GM19351 (cell line): ENCODE results near the gene ARFGEF3.
"Not testable (repeated sequence)": the region's sequence is repeated elsewhere in the genome, so short reads cannot be mapped to it uniquely, and the experiment has no call there.

Experiments used
- ATAC-seq: cut with Tn5 transposase; IDR thresholded peaks from one replicate; pipeline ENCODE4 v1.9.1; 2021; ENCODE audit warnings: mild to moderate bottlenecking, moderate library complexity; ENCODE audit not compliant: unreplicated experiment

Gene ARFGEF3

DNA sequence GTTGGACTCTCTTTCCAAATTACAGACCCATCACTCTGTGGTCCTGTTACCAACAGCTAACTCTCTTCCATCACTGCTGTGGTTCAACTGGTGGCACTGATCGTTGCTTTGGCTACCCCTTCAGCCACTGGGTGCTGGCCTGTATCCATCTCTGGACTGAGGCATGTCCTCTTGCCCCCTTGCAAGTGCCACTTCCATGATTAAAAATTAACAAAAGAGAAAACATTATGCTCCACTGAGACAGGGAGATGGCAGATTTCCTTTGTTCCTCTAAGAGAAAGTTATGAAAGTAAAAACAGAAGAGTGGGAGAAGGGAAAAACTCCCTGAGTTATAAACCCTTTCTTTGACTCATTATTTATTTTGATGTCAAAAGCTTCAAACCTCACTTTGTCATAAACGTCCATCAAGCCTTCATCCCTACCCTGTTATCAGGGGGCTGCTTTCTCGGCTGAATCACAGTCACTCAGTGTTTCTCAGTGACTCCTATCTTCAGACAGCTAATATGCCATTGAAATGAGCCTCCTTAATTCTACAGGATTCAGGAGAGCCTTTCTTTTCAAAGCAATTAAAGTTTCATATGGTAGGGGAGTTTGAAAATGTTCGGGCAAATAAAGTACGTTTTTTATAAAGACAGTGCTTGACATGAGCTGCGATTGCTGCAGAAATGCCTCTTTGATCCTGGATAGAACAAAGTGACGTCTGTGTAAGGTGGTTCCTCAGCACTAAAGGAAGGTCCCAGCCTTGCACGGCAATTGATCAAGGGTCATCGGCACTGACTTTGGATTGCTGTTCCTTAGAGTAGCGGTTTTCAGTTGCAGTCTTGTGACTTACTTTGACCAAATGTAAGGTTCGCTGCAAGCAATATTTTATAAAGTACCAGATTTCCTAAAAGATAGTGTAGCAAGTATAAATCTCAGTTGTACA lies 106.5 kb downstream of the ARFGEF3 start:
- ATAC-seq: no peak

DNA sequence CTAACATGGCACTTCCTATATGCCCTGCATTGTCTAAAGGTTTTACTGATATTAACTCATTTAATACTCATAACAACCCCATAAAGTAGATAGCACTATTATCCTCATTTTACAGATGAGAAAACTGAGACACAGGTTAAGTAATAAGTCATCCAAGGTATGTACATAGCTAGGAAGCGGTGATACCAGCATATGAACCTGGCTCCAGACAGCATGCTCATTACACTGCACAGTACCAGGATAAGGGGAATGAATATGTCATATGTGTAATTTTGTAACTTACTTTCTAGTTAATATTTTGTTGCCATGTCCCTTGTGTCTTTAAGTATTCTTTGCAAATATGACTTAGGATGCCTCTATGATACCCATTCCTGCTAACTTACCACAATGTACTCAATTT lies 109.7 kb downstream of the ARFGEF3 start:
- no peak for ATAC-seq

DNA sequence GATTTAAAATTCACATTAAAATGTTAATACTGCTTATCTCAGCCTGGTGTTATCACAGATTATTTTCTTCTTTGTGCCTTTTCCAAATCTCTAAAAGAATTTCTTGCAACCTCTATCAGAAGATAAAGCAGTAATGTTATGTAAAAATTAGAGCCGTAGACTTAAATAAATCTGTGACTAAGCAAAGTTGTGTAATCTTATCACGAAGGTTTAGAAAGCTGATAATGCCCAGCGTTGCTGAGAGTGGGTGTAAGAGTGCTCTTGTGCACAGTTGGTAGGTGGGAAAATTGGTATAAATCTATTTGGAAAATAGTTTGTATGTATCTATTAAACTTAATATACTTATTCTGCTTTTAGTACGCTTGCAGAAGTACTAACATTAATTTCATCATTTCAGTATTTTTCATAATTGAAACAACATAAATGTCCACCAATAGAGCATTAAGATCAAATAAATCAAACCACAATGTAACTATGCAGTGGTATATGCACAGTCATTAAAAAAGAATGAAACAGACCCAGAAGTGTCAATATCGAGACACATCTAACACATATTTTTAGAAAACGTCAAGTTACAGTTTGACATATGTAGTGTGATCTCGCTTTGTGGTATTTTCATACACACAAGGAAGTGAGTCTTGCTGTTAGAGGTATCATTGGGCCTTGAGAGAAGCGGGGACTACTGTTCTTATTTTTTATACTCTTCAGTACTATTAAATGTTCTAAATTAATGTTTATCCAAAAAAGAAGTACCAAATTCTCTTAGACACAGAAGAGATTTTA lies 111.0 kb downstream of the ARFGEF3 start:
- ATAC-seq: no peak

DNA sequence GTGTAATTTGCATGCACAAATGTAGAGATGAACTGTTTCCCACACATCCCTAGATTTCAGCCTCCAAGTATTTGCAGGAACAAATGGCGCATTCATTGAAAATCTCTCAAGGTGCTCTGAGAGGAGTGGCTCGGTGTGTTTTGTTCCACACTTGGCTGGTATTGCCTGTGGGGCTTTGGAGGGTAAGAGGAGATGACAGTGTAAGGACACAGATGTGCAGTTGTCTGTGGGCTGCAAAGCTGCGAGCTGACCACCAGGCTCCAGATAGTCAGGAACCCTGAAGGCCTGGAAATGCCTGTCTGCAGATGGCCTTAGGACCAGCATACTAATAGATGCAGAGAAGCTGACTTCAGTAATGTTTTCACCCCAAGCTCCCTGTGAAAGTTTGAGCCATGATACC lies 114.2 kb downstream of the ARFGEF3 start:
- no peak for ATAC-seq

DNA sequence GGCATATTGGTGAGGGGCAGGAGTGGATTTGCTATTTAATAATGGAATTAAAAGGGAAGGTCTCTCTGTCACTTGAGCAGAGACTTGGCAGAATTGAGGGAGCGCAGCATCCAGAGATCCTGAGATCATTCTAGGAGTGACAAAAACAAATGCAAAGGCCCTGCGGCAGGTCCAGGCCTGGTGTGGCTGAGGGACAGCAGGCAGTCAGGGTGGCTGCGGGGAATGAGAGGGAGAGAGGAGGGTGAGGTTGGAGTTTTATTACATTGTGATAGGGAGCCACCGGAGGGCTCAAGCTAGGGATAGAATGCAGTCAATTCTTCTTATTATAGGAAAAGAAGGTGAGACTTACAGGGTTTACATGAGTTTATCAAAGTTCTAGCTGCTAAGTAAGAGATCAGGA lies 116.1 kb downstream of the ARFGEF3 start:
- ATAC-seq: no peak

DNA sequence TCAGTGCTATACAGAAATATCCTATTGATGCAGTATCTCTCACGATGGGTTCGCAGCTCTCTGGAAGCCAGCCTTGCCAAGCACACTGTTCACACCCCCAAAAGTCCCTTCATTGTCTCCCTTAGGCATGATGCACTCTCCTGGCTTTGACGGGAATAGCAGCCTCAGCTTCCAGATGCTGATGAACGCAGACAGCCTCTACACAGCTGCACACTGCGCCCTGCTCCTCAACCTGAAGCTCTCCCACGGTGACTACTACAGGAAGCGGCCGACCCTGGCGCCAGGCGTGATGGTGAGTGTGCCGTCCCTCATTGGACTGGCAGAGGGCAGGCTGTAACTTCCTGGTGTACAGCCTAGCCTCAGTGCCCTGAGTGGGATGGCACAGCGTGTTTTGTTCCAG lies 116.6 kb downstream of the ARFGEF3 start:
- ATAC-seq: no peak

DNA sequence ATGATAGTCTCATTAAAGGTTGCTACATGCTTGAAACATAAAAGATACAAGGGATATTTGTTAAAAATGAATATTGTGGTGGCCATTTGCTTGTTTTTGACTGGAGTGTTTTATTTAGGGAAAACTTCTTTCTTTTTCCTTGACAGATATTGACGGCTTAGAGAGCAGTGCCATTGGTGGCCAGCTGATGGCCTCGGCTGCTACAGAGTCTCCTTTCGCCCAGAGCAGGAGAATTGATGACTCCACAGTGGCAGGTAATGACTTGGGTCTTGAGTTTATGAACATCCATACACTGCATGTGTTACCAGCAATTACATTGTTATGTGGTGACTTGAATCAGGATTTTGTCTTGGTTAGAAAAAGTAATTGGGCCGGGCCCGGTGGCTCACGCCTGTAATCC lies 124.1 kb downstream of the ARFGEF3 start:
- no peak for ATAC-seq

DNA sequence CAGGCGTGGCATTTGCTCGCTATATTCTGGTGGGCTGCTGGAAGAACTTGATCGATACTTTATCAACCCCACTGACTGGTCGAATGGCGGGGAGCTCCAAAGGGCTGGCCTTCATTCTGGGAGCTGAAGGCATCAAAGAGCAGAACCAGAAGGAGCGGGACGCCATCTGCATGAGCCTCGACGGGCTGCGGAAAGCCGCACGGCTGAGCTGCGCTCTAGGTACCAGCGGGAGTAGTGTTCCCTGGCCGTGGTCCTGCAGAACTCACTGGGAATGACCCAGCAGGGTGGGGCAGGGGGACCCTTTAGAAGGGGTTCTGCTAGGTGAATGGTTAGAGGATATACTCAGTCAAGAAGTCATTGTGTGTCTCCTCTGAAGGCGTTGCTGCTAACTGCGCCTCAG lies 125.0 kb downstream of the ARFGEF3 start:
- ATAC-seq: no peak

DNA sequence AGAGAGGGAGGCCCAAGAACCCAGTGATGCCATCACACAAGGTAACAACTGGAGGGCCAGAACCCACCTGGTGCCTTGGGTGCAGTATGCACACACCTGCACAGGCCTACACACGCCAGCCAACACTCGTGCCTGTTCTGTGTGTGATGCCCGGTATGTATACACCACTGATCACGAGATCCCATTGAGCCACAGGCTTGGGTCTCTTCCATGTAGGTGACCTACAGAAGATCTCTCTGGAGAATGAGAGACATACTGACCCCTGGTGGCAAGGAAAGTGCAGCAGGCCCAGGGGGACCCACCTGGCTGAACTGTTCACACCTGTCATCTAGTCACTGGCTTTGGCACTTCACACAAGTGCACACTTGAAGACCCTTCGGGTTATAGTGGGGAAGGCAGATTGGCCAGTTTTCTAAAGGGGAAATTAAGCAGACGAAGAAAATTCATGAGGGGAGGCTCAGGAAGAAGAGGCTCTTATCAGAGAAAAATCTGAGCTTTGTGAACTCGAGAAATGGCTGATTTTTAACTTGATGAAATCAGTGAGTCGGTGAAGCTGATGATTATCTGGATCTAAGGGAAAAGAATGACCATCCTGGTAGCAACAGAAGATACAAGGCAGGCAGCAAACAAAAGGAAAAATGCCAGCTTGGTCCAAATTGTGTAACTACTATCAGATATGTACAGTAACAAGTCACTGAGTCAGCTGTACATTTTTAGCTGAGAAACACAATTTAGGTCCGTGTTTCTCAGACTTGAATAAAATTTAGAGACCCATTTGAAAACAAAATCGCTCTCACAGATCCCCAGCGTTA lies 125.6 kb downstream of the ARFGEF3 start:
- peak; percentile 81 for ATAC-seq

DNA sequence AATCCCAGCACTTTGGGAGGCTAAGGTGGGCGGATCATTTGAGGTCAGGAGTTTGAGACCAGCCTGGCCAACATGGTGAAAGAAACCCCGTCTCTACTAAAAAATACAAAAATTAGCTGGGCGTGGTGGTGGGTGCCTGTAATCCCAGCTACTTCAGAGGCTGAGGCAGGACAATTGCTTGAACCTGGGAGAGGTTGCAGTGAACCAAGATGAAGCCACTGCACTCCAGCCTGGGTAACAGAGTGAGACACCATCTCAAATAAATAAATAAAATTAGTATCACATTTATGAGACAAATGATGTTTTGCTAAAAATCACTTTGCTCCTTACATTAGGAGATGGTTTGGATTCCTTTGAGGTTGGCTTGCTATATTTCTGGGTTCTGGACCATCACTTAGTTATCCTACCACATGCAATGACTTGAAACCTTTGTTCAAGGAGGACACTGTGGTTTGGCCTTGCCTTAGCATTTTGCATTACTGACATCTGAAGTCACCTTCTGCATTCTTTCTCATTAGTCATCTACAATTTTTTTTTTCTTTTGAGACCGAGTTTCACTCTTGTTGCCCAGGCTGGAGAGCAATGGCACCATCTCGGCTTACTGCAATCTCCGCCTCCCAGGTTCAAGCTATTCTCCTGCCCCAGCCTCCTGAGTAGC lies 126.8 kb downstream of the ARFGEF3 start:
- ATAC-seq: not testable (repeated sequence)

DNA sequence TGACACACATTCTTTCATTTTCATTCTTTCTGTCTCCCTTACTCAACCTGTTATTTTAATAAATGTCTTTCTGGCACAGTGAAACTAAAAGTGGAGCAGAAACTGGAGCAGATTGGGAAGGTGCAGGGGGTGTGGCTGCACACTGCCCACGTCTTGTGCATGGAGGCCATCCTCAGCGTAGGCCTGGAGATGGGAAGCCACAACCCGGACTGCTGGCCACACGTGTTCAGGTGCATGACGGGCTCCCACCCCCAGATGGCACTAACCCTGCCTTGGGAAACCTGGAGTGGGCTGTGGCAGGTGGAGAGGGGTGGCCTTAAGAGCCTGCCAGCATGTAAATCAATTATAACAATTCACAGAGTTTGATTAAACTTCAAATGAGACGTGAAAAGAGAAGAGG lies 128.0 kb downstream of the ARFGEF3 start:
- no peak for ATAC-seq

DNA sequence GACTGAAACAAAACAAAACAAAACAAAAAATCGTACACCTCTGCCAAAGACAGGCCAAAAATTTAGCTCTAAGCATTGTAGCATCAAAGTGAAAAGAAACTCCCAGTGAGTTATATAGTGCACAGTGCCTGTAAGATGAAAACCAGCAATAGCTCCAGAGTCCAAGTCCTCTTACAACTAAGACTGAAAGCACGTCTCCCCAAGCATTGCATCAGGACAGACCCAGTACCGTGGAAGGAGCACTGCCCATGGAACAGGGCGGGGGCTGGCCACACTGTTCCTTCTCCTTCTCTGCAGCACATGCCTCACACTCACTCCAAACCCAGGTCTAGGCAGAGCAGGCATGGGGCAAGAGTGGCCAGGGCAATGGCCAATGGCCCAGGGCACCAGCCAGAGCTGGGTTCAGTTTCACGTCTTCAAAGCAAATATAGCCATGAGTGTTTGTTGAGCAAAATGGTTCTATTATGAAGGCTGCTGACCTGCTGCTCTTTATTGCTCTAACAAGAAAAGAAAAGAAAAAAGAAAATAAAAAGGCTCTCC lies 128.8 kb downstream of the ARFGEF3 start:
- ATAC-seq: no peak

DNA sequence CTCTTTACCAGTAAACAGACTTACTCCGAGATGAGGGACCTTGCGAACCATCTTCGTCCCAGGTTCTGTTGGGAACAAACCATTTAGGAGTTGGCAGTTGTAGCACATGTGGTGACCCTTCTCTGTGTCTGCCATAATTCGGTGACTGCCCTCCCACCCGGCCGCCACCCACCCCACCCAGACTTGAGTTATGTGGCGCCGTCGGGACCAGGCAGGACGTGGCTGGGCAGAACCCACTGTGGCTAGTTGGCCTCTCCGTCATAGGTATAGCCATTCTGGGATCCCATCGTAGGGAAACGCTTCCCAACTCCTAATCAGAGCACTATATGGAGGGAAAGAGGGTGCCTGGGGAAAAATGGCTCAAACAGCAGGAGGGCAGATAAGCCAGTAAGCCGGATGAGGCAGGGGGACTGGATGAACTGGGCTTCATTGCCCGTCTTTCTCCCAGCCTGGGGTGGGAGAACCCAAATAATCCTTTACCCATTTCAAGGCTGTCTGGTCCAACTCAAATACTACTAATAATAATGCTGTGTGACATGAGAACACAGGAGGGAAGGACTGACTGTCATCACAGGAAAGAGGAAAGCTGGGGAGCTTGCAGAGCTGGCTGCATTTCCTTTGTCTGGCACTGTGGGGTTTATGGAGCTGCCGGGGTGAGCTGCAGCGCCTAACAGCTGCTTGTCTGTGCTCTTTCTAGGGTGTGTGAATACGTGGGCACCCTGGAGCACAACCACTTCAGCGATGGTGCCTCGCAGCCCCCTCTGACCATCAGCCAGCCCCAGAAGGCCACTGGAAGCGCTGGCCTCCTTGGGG lies 129.5 kb downstream of the ARFGEF3 start:
- no peak for ATAC-seq

DNA sequence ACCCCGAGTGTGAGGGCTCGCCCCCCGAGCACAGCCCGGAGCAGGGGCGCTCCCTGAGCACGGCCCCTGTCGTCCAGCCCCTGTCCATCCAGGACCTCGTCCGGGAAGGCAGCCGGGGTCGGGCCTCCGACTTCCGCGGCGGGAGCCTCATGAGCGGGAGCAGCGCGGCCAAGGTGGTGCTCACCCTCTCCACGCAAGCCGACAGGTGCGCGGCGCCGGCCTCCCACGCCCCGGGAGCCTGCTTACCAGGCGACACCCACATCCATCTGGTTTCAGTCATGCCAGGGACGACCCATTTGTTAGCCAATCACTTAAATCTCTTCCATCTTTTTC lies 130.1 kb downstream of the ARFGEF3 start:
- no peak for ATAC-seq

DNA sequence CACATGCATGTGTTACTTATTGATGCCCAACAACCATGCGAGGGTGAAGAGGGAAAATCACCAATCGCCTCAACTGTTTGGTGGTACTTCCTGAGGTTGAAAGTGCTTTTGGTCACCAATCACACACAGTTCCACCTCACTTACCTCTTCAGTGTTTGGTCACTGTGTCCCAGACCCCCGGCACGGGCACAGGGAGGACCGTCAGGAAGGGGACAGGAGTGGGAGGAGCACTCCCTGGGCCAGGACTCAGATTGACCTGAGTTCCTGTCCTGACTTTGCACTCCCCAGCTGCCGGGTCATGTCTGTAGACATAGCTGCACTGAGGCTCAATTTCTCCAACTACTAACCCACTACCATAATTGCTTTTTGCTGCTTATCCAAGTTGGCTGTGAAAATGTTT lies 130.7 kb downstream of the ARFGEF3 start:
- ATAC-seq: no peak

DNA sequence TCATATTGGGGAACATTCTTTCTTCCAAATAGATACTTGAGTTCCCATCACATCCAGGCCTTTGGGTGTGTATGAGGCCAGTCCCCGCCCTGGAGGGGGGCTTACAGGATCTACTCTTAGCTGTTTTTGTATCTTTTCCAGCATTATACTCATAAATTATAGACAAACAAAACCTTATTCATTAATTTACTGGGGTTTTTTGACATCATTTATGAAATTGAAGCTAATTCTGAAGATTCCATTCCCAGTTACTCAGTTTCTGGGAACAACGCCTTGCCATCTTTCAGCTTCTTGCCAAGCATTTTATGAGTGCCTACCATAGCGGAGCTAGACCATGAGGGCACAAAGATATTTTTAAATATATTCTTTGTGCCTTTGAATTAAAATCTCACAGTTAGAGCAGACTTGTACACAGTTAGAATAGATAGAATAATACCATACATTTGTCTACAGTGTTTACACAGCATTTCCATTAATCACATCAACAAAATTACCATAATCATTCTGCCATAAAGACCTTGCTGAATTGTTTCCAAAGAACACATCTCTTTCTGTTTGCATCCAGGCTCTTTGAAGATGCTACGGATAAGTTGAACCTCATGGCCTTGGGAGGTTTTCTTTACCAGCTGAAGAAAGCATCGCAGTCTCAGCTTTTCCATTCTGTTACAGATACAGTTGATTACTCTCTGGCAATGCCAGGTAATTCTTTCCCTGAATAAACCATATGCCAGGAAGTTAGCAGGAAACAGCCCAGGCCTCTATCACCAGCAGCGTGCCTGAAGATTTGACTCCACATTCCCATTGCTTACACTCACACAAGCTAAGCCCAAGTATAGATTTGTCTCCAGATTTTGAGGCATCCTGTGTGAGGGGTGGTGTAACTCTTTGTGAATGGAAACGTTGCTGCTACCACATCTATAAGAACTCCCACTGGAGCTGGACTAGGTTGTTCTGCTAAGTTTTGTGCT lies 132.0 kb downstream of the ARFGEF3 start:
- ATAC-seq: no peak

DNA sequence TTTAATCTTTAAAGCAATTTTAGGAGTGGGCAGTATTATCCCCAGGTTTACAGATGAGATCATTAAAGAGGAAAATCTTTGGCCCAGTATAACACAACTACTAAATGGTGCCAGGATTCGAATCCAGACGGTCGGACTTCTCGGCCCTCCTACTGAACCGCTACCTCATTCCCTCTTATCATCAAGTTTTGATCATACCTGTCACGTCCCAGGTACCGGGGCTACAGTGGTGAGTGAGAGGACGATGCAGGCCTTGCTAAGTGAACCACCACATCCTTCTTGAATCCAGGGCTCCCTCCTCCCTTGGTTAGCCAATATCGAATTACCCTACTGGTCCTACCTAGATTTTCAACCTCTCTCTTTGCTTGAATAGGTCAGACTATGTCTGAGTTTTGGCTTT lies 134.6 kb downstream of the ARFGEF3 start:
- ATAC-seq: no peak

DNA sequence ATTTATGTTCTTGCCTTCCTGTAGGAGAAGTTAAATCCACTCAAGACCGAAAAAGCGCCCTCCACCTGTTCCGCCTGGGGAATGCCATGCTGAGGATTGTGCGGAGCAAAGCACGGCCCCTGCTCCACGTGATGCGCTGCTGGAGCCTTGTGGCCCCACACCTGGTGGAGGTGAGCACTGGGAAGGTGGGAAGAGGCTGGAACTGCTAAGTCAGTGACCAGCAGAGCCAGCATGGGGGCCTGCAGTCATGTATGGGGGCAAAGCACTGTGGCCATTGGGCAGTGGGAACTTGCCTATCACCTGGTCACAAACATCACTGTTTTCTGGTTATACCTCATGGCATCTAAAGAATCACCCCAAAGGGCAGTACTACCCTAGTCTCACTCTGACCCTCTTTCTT lies 135.0 kb downstream of the ARFGEF3 start:
- no peak for ATAC-seq
